ENCODE results near the gene C10orf67.

DNA sequence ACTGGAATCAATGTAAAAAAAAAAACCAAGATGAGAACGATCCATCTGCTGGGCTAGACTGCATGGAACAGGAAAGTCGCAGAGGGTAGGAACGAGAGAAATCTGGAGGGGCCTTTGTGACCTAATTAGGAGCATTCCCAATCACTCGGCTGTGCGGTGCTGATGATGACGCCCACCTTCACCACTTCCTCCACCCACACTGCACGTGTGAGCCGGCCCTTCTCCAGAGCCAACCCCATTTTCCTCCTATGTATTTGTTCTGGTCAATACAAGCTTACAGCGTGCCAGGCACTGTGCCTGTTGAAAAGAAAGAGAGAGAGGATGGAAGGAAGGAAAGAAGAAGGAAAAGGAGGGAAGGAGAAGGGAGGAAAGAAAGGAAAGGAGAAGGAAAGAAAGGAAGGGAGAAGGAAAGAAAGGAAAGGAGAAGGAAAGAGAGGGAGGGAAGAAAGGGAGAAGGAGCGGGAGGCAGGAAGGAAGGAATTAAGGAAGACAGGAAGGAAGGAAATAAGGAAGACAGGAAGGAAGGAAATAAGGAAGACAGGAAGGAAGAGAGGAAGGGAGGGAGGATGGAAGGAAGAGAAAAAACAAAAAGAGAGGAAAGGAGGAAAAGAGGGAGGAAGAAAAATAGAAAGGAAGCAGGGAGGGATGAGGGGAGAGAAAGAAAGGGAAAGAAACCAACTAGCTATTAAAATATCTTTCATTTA lies 188.0 kb downstream of the C10orf67 start:
- TF ChIP-seq GATA2 (IDR thresholded peaks at IDR 0.05; ENCODE audit: low read depth, low read length) (no peak), GATA3 (IDR thresholded peaks at IDR 0.05; ENCODE audit: low read depth, low read length) (no peak)
